Esophagus (tissue), 2 donors: ENCODE results near the gene PABPN1. TPM values are rescaled to one million over a fixed set of nuclear protein-coding genes. Genes with fewer than 3 reads are reported as not detected.
A peak's percentile ranks its signal among the peaks of the same experiment; 100 is the strongest.

Experiments
- H3K27ac ChIP-seq, 2 donors: one replicate each; pipeline ENCODE4 v1.5.1; 2013; ENCODE audit warnings: low read depth in 2 of 2, mild to moderate bottlenecking in 2 of 2, inconsistent platforms in 1 of 2, low read length in 1 of 2, moderate library complexity in 1 of 2
- H3K27me3 ChIP-seq, 2 donors: one replicate each; pipeline ENCODE4 v1.6.1; 2013; ENCODE audit warnings: low read length in 2 of 2, control low read depth in 1 of 2, mild to moderate bottlenecking in 1 of 2; ENCODE audit not compliant: insufficient read depth in 2 of 2, control insufficient read depth in 1 of 2
- H3K36me3 ChIP-seq, 2 donors: one replicate each; pipeline ENCODE4 v1.6.1; 2013; ENCODE audit warnings: low read length in 1 of 2; ENCODE audit not compliant: control insufficient read depth in 2 of 2, insufficient read depth in 2 of 2
- H3K4me1 ChIP-seq, 2 donors: one replicate each; pipeline ENCODE4 v1.6.1; 2013; ENCODE audit warnings: low read length in 1 of 2; ENCODE audit not compliant: control insufficient read depth in 2 of 2, insufficient read depth in 2 of 2
- H3K4me3 ChIP-seq, 2 donors: one replicate each; pipeline ENCODE4 v1.5.1; 2013; ENCODE audit warnings: low read length in 2 of 2, mild to moderate bottlenecking in 2 of 2, low read depth in 1 of 2, moderate library complexity in 1 of 2
- H3K9me3 ChIP-seq, 2 donors: one replicate each; pipeline ENCODE4 v1.6.1; 2013; ENCODE audit warnings: mild to moderate bottlenecking in 2 of 2, low read depth in 1 of 2, low read length in 1 of 2, moderate library complexity in 1 of 2; ENCODE audit not compliant: control insufficient read depth in 2 of 2, insufficient read depth in 1 of 2
- WGBS, 2 donors: extraction: QIAGEN DNeasy Blood & Tissue Kit; methylation state at CpG; one replicate each; pipeline ENCODE4 v1.1.7; 2013; 5-methylcytosine and 5-hydroxymethylcytosine counted together
- polyA plus RNA-seq, 2 donors: library from polyadenylated mRNA; stranded (reverse); fragments of 200-250 nt; gene quantifications; one replicate each; pipeline ENCODE4 v1.2.3, GENCODE V29; 2013
- donor health status: healthy with polysubstance abuse.
- donor health status: Bipolar disorder and iron deficiency.

PABPN1 gene
- polyA plus RNA-seq, 2 donors: 105 to 154 TPM

DNA sequence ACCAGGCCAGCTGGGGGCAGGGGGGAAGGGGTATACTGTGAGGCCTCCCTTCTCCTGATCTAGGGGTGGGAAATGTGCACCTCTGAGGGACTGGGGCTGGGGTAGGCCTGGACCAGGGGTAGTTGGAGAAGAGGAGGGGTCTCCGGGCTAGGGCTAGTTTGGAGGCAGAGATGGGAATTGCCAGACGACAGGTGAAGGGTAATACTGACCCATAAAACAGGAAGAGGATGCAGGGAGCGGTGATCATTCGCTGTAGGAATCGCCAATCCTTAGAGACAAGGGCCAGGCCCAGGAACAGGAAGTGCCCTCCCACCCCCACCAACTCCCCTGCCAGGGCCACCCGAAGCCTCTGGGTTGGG is 27.0 kb downstream of the PABPN1 start:
- H3K4me1 ChIP-seq: peaks cover 7 to 11% of the 10 kb centered on the region in 2 donors
- no peak overlapping the region for H3K27ac ChIP-seq
- no peak overlapping the region for H3K4me3 ChIP-seq
- 91 to 94% methylated on average over 6 of the region's 6 CpGs for WGBS, 2 donors
- no peaks in the 10 kb centered on the region for H3K9me3 ChIP-seq
- no peaks in the 10 kb centered on the region for H3K27me3 ChIP-seq
- H3K36me3 ChIP-seq: no peaks in the 10 kb centered on the region

DNA sequence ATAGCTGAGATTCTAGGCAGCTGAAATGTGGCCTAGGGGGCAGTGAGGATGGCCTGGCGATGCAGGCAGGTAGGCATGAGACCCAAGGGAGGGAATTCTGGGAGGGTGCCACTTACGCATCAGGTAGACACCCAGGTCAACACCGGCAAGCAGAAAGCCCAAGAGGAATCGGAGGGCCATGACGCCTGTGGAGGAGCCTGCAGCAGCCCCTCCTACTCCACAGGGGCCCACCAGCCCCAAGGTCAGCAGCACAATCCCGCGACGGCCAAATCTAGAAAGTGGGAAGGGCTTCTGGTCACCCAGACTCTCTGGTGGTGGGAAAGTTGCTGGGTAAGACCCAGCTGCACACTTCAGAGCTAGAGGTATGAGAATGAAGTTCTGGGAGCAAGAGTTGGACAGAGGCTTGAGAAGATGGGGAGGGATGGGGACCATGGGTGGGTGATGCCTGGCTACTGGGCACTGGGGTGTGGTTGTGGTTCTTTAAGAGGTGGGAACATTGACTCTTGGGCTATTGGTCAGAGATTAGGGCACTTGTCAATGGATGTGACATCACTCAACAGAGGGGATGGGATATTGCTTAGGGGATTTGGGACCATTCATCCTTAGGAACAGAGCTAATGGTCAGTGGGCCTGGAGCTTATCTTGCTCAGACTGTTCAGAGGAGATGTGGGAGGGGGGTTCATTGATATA is 28.0 kb downstream of the PABPN1 start:
- H3K4me1 ChIP-seq: peaks cover 7 to 11% of the 10 kb centered on the region in 2 donors
- no peak overlapping the region for H3K4me3 ChIP-seq
- 85 to 92% methylated on average over 8 of the region's 8 CpGs for whole genome bisulfite sequencing, 2 donors

GRCh38 chr14:23351681-23352505 is 30.6 kb downstream of the PABPN1 start:
- H3K4me3 ChIP-seq: peak overlapping the region; percentile 20 to 52
- no peaks in the 10 kb centered on the region for H3K36me3 ChIP-seq
- H3K27me3 ChIP-seq: no peaks in the 10 kb centered on the region
- WGBS, 2 donors: 10 to 12% methylated on average over 46 to 61 of the region's 61 CpGs
- H3K27ac ChIP-seq: no peak overlapping the region
- peaks cover 7 to 11% of the 10 kb centered on the region in 2 donors for H3K4me1 ChIP-seq
- no peaks in the 10 kb centered on the region for H3K9me3 ChIP-seq

More for the DNA sequence above, 28.0 kb downstream of the PABPN1 start:
- Histone ChIP-seq H3K27ac (no peak overlapping the region), H3K9me3 (no peaks in the 10 kb centered on the region), H3K36me3 (no peaks in the 10 kb centered on the region), H3K27me3 (no peaks in the 10 kb centered on the region)

- peaks cover 7 to 11% of the 10 kb centered on the region in 2 donors for H3K4me1 ChIP-seq
- no peaks in the 10 kb centered on the region for H3K27me3 ChIP-seq
- H3K36me3 ChIP-seq: peaks cover 0 to 6% of the 10 kb centered on the region in 2 donors
- no peak within 1 kb of the TSS for H3K27ac ChIP-seq
- H3K4me3 ChIP-seq: peak within 1 kb of the TSS; percentile 20 to 52
- no peaks in the 10 kb centered on the region for H3K9me3 ChIP-seq
- 1 to 2% methylated on average over 31 to 42 of the region's 42 CpGs for WGBS, 2 donors
Measured at GRCh38 chr14:23352506-23353432, 31.5 kb downstream of the PABPN1 start, which contains the start of gene SLC22A17. TSS of gene SLC22A17 (minus strand) at chr14:23352887.

GRCh38 chr14:23353433-23353780 is 32.1 kb downstream of the PABPN1 start:
- Histone ChIP-seq H3K9me3 (no peaks in the 10 kb centered on the region), H3K27ac (no peak overlapping the region), H3K4me3 (no peak overlapping the region), H3K27me3 (no peaks in the 10 kb centered on the region), H3K36me3 (peaks cover 0 to 9% of the 10 kb centered on the region in 2 donors), H3K4me1 (peaks cover 7 to 11% of the 10 kb centered on the region in 2 donors)
- WGBS, 2 donors: 64 to 70% methylated on average over 5 of the region's 5 CpGs

- no peak overlapping the region for H3K4me3 ChIP-seq
- peaks cover 0 to 19% of the 10 kb centered on the region in 2 donors for H3K36me3 ChIP-seq
- no peaks in the 10 kb centered on the region for H3K27me3 ChIP-seq
- H3K9me3 ChIP-seq: no peaks in the 10 kb centered on the region
- no peak overlapping the region for H3K27ac ChIP-seq
- peaks cover 7 to 11% of the 10 kb centered on the region in 2 donors for H3K4me1 ChIP-seq
- WGBS, 2 donors: 84% methylated on average over 6 of the region's 6 CpGs
Measured at GRCh38 chr14:23354990-23355389, 33.7 kb downstream of the PABPN1 start.

- no peaks in the 10 kb centered on the region for H3K9me3 ChIP-seq
- peaks cover 11 to 12% of the 10 kb centered on the region in 2 donors for H3K4me1 ChIP-seq
- H3K36me3 ChIP-seq: peaks cover 0 to 26% of the 10 kb centered on the region in 2 donors
- H3K4me3 ChIP-seq: no peak overlapping the region
- H3K27me3 ChIP-seq: no peaks in the 10 kb centered on the region
- H3K27ac ChIP-seq: no peak overlapping the region
- WGBS, 2 donors: 83 to 86% methylated on average over 6 of the region's 6 CpGs
Measured at GRCh38 chr14:23355871-23356435, 34.7 kb downstream of the PABPN1 start.

- Histone ChIP-seq H3K27me3 (no peaks in the 10 kb centered on the region), H3K4me1 (peaks cover 9% of the 10 kb centered on the region in 2 donors), H3K9me3 (no peaks in the 10 kb centered on the region), H3K4me3 (no peak overlapping the region), H3K27ac (no peak overlapping the region), H3K36me3 (peaks cover 0 to 26% of the 10 kb centered on the region in 2 donors)
- 91 to 92% methylated on average over 4 of the region's 4 CpGs for WGBS, 2 donors
Measured at GRCh38 chr14:23356662-23357061, 35.4 kb downstream of the PABPN1 start.

DNA sequence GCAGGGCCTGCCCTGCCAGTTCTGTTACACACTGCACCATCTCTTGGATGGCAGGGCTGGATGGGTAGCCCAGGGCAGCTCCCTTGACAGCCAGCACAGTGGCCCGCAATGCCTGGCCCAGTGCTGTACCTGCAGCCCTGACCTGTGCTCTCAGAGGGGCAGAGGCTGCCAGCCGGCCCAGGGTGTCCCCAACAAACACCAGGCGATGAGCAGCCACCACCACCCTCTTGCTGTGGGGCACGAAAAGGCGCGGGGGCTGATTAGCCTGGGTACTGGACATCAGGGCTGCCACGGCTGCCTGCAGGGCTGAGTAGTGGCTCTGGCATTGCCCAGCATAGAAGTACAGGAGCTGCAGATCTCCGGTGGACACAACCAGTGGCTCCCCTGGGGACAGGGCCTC is 36.0 kb downstream of the PABPN1 start:
- no peak overlapping the region for H3K4me3 ChIP-seq
- H3K27ac ChIP-seq: no peak overlapping the region
- peaks cover 3 to 5% of the 10 kb centered on the region in 2 donors for H3K4me1 ChIP-seq
- 86 to 87% methylated on average over 8 of the region's 8 CpGs for WGBS, 2 donors
- no peaks in the 10 kb centered on the region for H3K9me3 ChIP-seq
- H3K36me3 ChIP-seq: peaks cover 0 to 26% of the 10 kb centered on the region in 2 donors
- H3K27me3 ChIP-seq: no peaks in the 10 kb centered on the region
